Activated T-cell treated with anti-CD3 and anti-CD28 coated beads, Interleukin-2, amount 50 U/mL, for 1 hour (primary cell): ENCODE results near the gene NPIPB12.
"Not testable (repeated sequence)": the region's sequence is repeated elsewhere in the genome, so short reads cannot be mapped to it uniquely, and the experiment has no call there.

Source experiments
- DNase-seq: peaks from one replicate; pipeline ENCODE4 v3.0.0-alpha.2; 2020

NPIPB12 gene

DNA sequence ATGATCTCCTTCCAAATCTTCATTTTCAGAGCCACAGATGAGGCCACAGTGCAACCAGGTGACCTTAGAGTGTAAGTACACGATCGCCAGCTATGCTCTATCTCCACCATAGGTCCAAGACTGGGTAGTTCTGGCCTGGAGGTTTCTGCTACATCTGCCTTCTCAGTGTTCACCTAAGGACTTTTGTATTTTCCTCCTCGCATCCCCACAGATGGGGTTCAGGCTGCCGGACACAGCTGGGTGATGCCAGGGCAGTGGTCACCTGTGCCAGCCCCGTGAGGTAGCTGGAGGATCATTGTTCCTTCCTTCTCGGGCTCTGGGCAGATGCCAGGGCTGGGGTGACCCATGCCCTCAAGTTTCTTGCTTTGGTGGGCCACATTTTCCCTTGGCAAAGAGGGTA, at the start of gene NPIPB12:
TSS of gene NPIPB12 (minus strand) at position 101 of the 400 bp plus-strand sequence.
- DNase-seq, result not testable (repeated sequence)

DNA sequence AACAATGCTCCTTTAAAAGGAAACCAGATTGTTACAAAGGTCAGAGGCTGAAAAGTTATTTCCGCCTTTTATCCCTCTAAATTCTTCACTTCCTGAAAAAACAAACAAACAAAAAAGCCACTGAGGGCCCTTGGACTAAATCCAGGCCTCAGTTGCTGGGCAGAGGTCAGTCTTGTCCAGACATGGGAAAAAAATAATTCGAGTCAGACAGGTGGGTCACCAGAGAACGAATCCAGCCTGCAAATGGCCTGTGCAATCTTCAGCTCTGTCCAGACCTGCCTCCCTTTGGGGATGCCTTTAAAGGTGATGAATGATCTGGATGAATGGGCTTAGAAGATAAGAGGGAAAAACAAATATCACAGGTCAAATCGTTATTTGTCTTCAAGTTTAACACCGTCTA, 15.3 kb upstream of the NPIPB12 start:
- DNase-seq, result not testable (repeated sequence)

DNA sequence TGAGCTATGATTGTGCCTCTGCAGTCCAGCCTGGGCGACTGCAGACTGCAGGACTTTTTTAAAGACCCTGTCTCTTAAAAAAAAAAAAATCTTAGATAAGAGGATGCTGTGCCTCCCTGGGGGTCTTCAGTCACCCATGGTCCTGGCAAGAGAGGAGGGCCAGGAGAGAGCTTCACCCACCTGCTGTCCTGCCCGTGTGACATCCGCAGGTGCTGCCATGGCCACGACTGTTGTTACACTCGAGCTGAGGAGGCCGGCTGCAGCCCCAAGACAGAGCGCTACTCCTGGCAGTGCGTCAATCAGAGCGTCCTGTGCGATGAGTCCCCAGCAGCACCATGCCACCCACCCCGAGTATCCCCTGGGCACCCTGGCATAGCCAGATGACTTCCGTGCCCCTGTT, 23.9 kb downstream of the NPIPB12 start:
- not testable (repeated sequence) for DNase-seq

DNA sequence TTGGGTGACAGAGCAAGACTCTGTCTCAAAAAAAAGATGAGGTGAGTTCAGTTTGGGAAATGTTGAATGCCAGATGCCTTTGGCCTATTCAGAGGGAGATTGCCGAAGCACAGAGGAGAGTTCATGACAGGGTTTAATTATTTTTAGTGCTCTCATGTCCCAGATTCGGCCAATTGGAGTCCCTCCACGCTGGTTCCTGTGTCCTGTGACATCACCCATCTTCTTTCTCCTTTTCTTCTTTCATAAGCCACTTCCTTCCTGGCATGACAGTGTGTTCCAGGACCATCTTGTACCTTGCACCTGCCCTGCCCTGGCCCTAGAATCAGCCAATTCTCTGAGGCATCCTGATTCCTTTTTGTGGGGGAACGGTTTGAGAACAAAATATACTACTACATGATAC, 34.1 kb downstream of the NPIPB12 start:
- DNase-seq, result not testable (repeated sequence)

DNA sequence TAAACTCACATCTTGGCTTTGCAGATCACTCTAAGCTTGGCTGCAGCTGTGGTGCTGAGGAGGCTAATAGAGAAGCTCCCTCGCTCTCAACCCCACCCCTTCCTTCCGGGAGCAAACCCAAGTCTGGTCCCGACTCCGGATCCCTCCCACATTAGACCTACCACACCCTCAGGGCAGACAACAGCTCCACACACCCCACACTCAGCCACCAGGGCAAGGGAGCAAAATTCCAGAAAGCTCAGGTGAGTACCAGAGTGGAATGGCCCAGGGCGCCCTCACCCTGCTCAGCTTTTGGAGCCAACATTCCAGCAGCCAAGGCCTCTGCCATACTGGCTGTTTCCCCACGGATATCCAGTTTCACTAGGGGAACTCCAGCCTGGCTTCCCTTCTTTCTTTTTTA, 36.5 kb downstream of the NPIPB12 start:
- DNase-seq, result peak; percentile 56

DNA sequence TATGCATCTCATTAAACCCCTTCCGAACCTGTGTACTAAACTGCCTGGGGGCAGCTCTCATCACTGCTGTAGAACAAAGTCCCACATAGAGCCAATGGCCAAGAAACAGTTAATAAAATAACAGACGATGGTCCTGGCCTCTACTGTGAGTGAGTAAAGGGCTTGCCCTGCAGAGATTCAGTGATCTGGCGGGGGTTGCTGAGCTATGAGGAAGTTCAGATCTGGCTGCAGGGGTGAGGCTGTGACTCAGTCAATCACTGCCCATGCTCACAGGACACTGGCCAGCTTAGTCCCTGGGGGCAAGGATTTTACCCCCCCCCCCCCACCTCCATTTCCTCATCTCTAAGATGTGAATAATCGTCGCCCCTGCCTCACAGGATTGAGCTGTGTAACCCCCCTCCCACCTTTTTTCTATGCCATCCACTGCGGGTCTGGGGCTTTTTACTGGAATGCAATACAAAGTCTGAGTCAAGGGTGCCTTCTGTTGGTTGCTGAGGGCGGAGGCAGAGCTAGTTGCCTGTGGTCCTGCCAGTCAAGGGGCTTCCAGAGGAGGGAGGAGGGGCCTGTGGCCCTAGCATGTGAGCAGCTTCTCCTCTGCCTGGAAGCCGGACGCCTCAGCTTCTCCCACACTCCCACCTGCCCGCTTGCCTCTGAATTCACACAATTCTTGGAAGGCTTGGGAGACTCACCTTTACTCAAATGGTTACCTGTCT, 38.4 kb downstream of the NPIPB12 start:
- DNase-seq, result not testable (repeated sequence)

DNA sequence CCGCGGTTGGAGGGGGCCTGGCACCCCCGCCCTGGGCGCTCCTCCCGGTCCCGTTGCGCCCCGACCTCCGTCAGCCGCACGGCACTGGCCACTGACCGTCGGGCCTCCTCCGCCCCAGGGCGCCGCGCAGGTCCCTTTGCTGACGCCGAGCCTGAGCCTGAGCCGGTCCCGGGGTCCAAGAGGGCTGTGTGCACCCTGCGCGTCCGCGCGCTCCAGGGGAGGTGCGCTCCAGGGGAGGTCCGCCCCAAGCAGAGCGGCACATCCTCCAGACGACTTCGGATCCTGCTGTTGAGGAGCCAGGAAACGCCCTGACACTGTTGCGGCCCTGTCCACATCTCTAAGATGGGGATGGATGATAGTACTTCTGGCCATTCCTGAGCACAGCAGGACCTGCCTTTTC, 39.3 kb downstream of the NPIPB12 start:
- not testable (repeated sequence) for DNase-seq

DNA sequence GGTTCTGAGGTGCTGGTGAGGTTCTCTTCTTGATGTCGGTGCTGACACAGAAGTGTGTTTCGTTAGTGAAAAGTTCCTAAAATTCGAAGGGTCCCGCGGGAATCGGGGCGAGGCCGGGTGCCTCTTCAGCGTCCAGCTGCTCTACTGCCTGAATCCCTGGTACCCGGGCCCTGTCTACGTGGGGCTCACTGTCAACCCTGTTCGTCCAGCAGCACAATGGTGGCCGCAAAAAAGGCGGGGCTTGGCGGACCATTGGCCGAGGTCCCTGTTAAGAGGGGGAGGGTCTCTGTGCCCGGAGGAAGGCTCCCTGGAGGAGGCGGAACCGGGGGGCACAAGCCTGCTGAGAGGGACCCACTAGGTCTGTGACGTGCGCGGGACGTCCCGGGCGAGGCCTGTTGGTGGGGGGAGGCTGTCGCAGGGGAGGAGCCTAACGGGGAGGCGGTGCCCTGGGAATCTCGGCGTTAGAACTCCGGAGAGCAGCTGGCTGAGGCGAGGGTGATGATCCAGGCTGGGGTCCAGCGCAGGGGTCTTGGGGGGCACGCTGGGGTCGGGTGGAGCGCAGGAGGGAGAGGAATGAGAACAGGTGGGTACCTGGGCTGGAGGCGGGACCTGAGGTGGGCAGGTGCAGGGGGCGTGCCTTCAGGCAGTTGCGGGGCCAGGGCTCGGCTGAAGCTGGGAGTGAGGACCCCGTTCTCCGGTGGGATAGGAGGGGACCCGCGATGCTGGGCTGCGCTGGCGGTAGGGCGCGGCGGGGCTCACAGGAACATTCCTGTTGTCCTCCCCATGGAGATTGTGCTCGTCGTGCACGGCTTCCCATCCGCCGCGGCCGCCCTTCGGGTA, 40.0 kb downstream of the NPIPB12 start:
- not testable (repeated sequence) for DNase-seq

DNA sequence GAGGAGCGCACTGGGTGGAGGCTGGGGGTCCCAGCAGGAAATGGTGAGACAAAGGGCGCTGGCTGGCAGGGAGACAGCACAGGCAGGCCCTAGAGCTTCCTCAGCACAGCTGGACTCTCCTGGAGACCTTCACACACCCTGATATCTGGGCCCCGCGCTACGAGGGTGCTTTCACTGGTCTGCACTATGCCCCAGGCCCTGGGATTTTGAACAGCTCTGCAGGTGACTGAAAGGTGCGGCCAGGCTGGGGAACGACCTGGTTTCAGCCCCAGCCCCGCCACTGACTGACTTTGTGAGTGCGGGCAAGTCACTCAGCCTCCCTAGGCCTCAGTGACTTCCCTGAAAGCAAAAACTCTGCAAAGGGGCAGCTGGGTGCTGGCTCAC, 45.6 kb downstream of the NPIPB12 start:
- DNase-seq, result not testable (repeated sequence)

DNA sequence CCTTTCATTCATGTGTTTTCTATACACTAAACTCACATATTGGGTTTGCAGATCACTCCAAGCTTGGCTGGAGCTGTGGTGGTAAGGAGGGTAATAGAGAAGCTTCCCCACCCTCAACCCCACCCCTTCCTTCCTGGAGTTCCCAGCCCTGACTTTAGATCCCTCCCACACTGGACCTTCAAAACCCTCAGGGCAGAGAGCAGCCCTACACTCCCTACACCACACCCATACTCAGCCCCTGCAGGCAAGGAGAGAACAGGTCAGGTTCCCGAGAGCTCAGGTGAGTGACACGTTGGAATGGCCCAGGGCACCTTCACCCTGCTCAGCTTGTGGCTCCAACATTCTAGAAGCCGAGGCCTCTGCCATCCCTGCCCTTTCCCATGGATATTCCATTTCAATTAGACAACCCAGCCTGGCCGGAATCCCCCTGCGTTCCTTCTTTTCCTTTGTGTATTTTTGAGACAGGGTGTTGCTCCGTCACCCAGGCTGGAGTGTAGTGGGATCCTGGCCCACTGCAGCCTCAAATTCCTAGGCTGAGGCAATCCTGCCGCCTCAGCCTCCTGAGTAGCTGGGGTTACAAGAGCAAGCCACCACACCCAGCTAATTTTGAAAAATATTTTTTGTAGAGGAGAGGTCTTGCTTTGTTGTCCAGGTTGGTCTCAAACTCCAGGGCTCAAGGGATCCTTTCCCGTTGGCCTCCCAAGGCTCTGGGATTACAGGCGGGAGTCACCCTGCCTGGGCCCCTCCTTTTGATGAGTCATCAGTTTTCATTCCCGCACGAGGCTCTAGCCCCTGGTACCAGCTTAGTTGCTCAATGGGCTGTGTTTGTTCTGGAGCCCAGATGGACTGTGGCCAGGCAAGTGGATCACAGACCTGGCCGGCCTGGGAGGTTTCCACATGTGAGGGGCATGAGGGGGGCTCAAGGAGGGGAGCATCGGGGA, 46.2 kb downstream of the NPIPB12 start, which contains the start of gene SULT1A4:
TSS of gene SULT1A4 (plus strand) at position 208 of the 941 bp plus-strand sequence. CDS start 1,473 bp downstream, outside the sequence.
- DNase-seq, result not testable (repeated sequence)

DNA sequence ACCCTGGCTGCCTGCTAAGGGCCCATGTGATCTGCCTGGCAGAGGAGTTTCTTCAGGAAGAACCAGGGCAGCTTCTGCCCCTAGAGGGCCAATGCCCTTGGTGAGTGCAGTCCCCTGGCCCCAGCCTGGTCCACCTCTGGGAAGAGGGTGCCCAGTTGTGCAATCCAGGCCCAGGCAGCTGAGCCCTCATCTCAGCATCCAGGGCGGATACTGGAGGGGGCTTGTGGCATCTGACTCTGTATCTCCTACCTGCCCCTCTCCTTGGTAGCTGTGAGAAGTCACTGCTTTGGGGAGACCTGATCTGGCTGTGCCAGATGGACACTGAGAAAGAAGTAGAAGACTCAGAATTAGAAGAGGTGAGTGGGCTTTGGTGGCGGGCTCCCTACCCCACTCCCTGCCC, 48.5 kb downstream of the NPIPB12 start:
- DNase-seq, result not testable (repeated sequence)

DNA sequence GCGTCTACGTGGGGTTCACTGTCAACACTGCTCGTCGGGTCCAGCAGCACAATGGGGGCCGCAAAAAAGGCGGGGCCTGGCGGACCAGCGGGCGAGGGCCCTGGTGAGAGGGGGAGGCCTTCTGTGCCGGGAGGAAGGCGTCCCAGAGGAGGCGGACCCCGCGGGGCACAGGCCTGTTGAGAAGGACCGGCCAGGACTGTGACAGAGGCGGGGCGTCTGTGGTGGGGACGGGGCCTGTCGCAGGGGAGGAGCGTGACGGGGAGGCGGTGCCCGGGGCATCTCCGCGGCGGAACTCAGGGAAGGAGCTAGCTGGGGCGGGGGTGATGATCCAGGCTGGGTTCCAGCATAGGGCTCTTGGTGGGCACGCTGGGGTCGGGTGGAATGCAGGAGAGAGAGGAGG, 51.4 kb downstream of the NPIPB12 start:
- DNase-seq, result not testable (repeated sequence)

DNA sequence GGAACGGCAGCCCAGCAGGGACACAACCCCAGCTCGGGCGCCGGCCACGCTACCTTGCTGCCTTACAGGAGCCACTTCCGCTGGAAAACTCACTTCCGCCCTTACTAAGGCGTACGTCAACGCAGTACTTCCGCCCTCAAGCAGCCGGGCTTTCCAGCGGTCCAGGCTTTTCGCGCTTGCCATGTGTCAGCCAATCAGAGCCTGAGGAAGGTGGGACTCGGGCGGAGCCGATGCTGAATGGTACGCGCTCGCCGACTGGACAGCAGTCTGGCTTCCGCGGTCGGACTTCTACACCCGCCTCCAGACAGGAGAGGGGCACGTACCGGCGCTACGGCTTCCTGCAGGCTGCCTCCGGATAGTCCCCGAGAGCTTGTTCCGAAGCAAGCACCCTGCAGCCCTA, 51.9 kb downstream of the NPIPB12 start, which contains the start of the genes BOLA2 and SLX1B:
TSS of gene BOLA2 (minus strand) at position 83 of the 400 bp plus-strand sequence. CDS start 98 bp downstream, outside the sequence.
TSS of gene SLX1B (plus strand) at position 265 of the 400 bp plus-strand sequence.
- DNase-seq, result not testable (repeated sequence)

DNA sequence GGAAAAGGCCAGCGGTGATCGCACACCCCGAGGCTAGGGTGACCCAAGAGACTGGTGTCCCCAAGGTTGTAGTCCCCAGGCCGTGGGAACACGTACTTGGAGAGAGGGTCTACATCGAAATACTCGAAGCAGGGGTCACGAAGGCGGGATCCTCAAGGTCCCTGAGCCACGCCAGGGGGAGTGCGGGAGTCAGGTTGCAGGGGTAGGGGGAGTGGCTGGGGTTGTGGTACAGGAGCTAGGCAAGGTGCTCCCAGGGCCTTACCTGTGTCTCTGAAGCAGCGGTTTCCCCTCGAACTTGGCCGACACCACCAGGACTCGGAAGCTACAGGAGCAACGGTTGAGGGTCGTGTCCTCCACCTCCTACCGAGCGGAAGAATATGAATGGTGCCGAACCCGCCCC, 52.5 kb downstream of the NPIPB12 start:
- not testable (repeated sequence) for DNase-seq
